Measurements from ENCODE around the gene AP2A2.

DNA sequence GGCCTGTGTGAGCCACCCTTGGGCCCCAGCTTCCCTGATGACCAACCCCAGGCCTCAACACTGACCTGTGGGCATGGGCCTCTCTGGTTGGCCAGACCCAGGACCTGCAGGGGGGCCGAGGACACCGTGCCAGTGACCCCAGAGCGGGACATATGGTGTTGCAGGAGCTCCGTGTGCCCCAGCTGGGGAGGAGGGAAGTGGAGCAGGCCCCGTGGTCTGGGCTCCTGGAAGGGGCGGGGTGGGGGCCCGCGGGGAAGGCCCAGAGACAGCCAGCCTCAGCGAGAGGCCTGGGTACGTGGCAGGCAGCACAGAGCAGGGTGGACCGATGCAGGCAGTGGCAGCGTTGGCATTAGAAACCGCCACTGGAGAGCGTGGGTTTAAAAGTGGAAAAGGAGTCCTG is 88.6 kb downstream of the AP2A2 start:
- TF ChIP-seq, protein P1, sequence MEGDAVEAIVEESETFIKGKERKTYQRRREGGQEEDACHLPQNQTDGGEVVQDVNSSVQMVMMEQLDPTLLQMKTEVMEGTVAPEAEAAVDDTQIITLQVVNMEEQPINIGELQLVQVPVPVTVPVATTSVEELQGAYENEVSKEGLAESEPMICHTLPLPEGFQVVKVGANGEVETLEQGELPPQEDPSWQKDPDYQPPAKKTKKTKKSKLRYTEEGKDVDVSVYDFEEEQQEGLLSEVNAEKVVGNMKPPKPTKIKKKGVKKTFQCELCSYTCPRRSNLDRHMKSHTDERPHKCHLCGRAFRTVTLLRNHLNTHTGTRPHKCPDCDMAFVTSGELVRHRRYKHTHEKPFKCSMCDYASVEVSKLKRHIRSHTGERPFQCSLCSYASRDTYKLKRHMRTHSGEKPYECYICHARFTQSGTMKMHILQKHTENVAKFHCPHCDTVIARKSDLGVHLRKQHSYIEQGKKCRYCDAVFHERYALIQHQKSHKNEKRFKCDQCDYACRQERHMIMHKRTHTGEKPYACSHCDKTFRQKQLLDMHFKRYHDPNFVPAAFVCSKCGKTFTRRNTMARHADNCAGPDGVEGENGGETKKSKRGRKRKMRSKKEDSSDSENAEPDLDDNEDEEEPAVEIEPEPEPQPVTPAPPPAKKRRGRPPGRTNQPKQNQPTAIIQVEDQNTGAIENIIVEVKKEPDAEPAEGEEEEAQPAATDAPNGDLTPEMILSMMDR (conservative IDR thresholded peaks at IDR 0.05; ENCODE audit: low read depth, low read length): no peak
- TF ChIP-seq EZH2 (IDR thresholded peaks at IDR 0.05; ENCODE audit: borderline replicate concordance, low read depth, low read length, poor library complexity, severe bottlenecking): no peak
